HG02938 (cell line): Measurements from ENCODE around the gene DCC.
"Not testable (repeated sequence)": the region's sequence is repeated elsewhere in the genome, so short reads cannot be mapped to it uniquely, and the experiment has no call there.

Experiments used
- ATAC-seq: cut with Tn5 transposase; IDR thresholded peaks from one replicate; pipeline ENCODE4 v1.9.1; 2021; ENCODE audit warnings: mild to moderate bottlenecking, moderate library complexity; ENCODE audit not compliant: unreplicated experiment

The DCC gene

DNA sequence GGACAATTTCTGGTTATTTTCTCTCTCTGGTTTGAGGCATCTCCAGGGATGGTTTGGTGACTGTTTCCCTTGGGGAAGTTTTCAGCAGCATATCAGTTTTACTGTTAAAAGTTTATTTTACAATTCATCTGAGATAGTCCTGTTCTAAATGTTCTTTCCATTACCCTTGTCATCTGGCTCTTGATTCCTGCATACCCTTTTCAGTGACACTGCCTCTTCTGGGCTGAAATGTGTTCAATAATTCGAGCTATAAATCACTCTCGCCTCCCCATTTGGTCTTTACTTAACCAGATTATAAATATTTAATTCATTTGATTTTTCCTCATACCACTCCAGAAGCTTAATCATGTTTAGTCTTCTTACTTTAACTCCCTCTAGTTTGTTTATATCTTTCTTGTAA, 9.5 kb downstream of the DCC start:
- ATAC-seq, result no peak

- no peak for ATAC-seq
These were observed 12.9 kb downstream of the DCC start for GRCh38 chr18:52352920-52353319.

GRCh38 chr18:52353589-52353988, 13.6 kb downstream of the DCC start:
- no peak for ATAC-seq

DNA sequence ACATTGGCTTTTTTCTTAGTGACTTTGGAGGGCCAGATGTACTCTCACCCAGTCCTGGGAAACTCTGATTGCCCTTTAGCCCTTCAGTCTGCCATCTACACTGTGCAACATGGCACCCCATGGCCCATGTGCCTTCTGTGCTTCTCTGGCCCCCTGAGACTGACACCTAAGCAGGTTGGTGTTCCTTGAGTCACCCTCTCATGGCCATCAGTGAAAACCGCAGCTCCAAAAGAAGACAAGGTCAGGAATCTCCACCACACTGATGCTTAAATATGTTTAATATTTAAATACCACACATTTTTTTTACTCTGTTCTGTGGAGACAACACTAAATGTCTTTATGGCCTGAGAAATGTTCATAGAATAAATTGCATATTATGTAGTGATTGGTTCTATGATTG, 23.9 kb downstream of the DCC start:
- ATAC-seq, result no peak

DNA sequence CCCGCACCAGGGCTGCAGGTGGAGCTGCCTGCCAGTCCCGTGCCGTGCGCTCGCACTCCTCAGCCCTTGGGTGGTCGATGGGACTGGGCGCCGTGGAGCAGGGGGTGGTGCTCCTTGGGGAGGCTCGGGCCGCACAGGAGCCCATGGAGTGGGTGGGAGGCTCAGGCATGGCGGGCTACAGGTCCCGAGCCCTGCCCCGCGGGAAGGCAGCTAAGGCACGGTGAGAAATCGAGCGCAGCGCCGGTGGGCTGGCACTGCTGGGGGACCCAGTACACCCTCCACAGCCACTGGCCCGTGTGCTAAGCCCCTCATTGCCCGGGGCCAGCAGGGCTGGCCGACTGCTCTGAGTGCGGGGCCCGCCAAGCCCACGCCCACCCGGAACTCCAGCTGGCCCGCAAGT, 26.9 kb downstream of the DCC start:
- not testable (repeated sequence) for ATAC-seq

- no peak for ATAC-seq
These were observed 28.2 kb downstream of the DCC start for GRCh38 chr18:52367953-52368742.

DNA sequence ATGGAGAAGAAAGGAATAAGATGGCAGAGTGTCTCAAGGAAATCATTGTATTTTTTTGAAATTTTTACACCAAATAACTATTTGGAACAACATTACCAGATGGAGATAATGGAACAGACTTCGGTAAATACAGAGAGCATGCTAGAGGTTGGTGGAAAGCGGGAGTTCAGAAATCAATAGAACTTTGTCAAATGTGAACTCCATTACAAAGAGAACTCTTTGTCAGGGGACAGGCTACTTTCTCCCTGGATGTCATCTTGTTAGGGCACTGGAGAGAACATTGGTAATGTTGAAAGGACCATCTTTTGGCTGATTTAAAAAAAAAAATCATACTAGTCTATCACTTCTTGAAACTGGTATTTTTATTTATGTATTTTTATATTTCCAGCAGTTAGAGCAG, 30.8 kb downstream of the DCC start:
- ATAC-seq, result no peak

DNA sequence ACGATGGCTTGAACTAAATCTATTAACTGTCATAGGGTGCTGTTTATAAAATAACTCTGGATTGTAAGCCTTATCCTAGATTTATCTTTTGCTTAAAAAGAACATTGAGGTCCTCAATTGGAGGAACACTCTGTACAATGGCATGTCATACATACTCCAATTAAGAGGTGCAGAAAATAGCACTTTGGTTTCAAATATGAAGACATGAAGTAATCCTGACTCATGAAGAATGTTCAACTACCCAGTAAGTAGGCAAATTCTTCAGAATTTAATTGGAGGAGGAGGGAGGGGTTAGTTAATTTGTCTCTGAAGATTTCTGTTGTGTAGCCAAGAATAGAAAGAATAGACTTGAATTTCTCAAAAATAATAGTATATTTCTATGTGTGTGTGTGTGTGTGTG, 36.1 kb downstream of the DCC start:
- no peak for ATAC-seq

- no peak for ATAC-seq
These were observed 37.1 kb downstream of the DCC start for GRCh38 chr18:52377094-52377493.

DNA sequence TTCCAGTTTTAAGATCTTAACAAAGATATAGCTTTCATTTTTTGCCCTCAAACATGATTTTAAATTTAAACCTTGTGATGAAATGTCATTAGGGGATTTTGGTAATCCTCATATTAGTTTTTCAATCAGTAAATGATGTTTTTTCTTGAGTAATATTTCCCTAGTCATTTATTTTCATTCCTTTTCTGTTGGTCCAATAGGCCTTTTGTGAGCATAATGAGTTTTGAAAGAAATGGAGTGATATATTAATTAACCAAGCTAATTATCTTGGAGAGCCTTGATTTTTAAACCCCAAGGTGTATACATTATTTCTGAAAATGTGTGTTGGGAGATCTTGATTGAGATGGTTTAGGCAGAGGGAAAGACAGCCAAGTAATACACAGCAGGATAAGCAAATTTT, 46.3 kb downstream of the DCC start:
- ATAC-seq, result no peak

DNA sequence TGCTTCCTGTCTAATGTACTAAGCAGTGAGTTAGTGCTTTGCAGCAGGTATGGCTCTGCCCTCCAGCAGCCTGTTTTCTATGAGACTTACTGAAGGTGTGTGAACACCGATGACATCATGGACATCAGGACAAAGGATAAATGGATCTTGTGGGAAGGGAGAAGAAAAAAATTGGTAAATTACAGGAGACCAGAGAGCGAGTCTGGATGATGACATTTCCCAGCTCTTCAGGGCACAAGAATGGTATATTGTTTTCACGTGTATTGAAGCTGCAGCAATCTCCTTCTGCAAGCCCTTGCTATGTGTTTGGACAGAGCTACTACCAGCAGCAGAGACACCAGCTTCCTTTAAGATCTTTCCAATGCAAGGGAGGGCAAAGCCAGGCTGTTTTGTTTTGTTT, 47.2 kb downstream of the DCC start:
- ATAC-seq, result no peak

- ATAC-seq, result no peak
These were observed 52.0 kb downstream of the DCC start for GRCh38 chr18:52391810-52392559.

DNA sequence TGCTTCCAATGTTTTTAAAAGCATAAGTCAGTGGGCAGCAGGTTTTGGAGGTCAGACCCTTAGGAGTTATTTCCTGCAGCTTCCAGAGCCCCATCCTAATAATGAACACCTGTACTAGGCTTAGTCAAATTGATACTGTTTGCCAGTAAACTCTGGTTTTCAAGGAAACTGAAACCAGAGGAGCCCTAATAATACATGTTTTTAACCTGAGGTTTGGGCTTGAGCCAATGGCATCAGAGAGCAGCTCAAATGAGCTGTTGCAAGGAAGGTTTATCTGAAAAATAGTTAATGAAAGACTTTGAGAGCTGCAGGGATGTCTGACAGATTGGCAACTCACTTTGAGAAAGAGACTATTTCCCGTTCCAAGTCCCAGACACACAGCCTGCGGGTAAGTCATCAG, 54.6 kb downstream of the DCC start:
- ATAC-seq, result no peak

GRCh38 chr18:52395146-52395852, 55.3 kb downstream of the DCC start:
- no peak for ATAC-seq

DNA sequence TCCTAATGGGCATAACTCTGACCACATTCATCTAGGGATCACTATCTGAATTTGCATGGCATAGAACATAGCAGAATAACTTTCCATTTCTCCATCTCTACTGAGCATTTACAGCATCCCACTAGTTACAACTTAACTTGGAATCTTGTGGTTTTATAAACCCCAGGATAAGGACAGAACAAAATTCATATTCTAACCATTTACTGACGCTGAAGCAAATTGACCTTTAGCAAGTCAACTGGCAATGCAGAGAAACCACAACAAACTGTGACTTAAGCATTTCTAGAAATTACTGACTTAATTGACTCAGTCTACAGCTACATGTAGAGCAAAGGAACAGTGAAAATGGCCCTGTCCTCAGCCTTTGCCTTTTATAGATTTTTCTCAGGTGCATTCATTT, 61.2 kb downstream of the DCC start:
- ATAC-seq, result no peak

- ATAC-seq, result no peak
These were observed 62.8 kb downstream of the DCC start for GRCh38 chr18:52402814-52403213.

DNA sequence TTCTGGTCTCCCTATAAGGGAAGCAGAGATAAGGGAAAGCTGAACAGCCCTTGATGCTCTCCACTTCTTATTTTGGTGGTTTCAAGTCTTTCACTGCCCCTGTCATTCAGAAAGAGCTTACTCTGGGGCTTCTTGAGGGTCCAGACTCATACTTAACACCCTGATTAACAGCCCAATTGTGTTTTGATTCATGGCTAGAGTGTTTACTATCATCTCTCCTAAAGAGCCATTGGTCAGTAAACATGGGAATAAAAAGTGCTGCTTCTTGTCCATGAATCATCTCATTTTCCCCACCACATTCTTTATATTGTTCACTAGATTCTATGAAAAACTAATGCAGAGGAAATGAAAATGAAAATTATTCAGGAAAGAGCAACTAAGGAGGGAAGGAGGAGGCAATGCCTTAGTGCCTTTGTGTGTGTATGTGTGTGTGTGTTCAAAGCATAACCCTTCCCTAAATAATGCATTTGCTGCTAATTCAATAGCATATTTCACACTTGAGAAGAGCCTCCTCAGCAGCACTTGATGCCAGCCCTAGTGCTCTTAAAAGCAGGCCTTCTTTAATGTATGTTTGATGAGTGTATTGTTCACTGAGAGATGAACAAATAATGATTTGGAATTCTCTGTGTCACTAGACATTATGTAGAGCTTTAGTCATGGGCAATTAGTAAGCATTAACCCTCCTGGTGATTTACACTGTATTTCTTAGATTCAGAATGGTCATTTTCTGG, 63.5 kb downstream of the DCC start:
- no peak for ATAC-seq

GRCh38 chr18:52408800-52409302, 68.9 kb downstream of the DCC start:
- no peak for ATAC-seq

DNA sequence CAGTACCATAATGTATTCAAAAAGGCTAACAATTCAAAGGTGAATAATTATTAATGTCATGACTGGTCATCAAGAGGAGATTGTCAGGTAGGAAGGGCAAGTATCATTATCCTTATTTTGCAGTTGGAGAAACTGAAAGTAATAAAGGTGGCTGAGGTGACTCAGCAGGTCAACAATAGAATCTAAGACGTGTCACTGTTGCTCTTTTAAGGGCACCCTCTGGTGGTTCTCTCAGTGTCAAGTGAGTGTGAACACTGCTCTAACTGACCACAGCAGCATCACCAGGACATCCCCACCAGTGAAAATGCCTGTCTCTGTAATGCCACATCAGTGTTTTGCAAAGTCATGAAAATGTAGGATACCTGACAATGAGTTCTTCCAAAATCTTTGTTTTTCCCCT, 69.7 kb downstream of the DCC start:
- ATAC-seq, result peak; percentile 67

DNA sequence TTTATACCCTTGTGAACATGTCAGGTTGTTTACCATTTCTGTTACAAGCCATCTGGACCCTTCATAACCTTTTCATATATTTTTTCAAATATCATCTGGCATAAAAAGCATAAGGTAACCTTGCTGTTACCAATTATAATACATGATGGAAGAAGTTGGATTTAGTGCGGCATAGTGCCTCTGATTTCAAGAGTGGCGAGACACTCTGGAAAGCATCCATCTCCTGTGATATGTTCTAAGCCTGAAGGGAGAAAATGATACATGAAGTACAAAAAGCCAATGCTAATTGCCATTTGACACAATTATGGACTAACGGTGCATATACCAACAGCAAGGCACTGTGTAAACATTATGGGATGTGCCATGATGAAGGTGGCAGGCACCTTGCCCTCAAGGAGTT, 75.1 kb downstream of the DCC start:
- ATAC-seq, result no peak

GRCh38 chr18:52422985-52423601, 83.1 kb downstream of the DCC start:
- ATAC-seq, result no peak
